HG02970 (cell line): ENCODE measurements around the gene MARK2.

ENCODE experiments used
- ATAC-seq: cut with Tn5 transposase; IDR thresholded peaks from one replicate; pipeline ENCODE4 v1.9.1; 2021; ENCODE audit warnings: mild to moderate bottlenecking, moderate library complexity, moderate number of reproducible peaks; ENCODE audit not compliant: unreplicated experiment, low FRiP score

The MARK2 gene

GRCh38 chr11:63906585-63906984 is 67.7 kb downstream of the MARK2 start:
- ATAC-seq, result no peak

- ATAC-seq, result no peak
Observed at GRCh38 chr11:63907063-63907462, 68.2 kb downstream of the MARK2 start.

DNA sequence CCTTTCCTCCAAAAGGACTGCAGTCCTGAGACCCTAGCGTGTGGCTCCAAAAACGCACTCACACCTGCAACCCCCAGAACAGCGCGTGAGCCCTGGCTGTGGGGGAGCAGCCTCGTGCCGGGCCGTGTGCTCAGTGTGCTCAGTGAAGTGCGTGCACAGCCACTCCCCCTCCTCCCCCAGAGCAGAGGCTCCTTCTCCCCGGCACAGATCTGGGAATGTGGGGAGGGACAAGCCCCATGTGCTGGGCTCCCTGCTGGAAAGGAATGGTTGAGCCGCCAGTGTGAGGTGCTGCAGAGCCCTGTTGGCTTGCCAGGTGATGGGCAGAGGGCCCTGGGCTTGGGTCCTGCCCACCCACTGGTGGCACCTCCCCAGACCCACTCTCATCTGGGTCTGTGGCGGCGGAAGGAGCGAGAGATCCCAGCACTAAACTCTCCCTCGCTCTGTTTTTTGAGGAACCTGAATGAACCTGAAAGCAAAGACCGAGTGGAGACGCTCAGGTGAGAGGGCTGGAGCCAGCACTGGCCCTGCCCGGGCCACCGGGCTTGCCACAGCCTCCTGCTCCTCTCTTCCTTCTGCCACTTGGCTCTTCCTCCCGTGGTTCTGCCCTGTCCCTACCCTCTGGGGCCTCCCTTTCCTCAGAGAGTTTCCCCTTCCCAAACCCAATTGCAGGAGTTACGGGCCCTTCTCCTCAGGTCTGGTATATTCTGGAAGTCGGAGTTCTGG is 69.1 kb downstream of the MARK2 start:
- ATAC-seq, result no peak

GRCh38 chr11:63908631-63909401 is 69.9 kb downstream of the MARK2 start:
- ATAC-seq, result no peak

DNA sequence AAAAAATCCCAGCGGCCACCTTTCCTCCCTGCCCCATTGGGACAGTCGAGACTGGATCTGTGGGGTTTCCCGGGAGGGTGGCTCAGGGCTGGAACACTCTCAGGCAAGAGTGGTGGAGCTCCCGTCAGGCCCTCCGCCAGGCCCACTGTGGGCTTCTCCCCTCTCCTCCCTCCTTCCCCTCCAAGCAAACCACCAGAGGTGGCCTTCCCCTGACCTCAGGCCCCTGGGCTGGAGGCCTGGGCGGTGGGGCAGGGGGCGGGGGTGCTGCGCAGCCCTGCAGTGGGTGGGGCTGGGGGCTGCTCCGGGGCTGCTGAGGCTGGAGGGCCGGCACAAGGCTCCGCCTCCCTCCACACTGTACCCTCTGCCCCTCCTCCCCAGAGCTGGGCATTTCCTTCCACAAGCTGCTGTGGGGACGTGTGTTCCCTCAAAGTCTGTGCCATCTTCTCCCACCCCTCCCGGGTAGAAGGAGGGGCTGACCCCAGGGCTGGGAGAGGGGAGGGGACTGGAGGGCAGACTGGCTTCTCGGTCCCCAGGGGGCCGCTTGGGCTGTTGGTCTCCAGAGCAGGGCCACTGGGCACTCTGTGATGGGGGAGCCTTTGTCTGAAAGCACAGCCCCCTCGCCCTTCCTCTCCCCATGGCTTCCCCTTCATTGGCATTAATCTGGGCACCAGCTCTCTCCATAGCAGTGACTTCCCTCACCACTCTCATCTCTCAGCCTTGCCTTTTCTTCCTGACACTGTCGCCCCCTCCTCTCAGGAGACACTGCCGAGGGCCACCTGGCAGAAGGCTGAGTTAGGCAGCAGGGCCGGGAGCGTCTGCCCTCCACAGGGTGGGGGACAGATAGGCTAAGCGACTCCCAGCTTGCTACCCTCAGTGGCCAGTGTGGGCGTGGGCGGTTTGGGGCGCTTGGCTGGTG is 70.9 kb downstream of the MARK2 start:
- ATAC-seq, result no peak

- no peak for ATAC-seq
Observed at GRCh38 chr11:63910675-63911074, 71.8 kb downstream of the MARK2 start.

GRCh38 chr11:63911440-63911839 is 72.5 kb downstream of the MARK2 start:
- no peak for ATAC-seq

GRCh38 chr11:63911876-63912275 is 73.0 kb downstream of the MARK2 start:
- no peak for ATAC-seq

DNA sequence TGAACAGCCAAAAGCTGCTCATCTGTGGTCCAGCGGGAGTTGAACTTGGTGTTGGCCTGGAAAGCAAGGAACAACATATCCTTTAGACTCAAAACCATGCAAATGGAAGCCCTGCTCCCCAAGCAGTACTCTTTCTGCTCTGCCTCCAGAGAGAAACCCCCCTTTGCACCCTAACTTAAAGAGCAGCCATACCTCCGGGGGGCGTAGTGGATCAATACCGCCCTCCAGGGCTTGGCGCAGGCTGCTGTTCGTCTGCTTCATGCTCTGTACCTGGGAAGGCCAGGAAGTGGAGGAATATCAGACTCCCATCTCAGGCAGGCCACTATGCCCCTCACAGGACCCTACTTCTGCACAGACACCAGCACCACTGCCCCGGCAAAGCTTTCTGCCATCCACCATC is 73.8 kb downstream of the MARK2 start:
- ATAC-seq, result no peak

- ATAC-seq, result no peak
Observed at GRCh38 chr11:63913866-63914830, 75.2 kb downstream of the MARK2 start.

DNA sequence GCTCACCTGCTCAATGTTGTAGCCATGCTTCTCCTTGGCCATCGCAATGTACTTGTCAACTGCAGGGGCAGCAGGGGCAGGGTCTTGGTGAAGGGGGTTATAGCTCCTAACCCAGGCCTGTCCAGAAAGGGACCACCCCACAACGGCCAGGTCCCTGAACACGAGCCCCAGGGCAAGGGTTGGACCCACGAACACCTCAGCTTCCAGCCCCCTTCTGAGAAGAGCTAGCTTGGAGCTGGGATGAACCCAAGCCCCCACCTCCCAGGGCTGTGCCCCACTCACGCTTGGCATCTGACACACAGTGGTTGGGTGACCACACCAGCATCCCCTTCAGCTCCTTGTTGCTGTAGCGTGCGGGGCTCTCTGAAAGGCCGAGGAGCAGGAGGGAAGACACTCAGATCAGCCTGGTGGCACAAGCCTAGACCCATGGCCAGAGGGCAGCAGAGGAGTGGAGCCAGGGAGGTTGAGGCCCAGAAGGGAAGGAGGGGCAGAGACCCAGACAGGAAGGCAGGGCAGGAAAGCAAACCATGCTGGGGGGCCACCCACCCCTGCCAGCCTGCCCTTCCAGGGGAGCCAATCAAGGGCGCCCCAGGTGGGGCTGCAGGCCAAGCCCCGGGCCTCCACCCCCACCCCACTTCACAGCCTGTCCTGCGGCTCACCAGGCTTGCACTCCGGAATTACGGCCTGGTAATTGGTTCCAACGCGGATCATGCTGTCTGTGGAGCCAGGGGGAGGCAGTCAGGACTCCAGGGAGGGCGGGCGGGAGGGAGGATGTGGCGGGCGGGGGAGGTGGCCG is 76.2 kb downstream of the MARK2 start:
- no peak for ATAC-seq

GRCh38 chr11:63915961-63916836 is 77.3 kb downstream of the MARK2 start:
- no peak for ATAC-seq

- ATAC-seq, result no peak
Observed at GRCh38 chr11:63916837-63917691, 78.2 kb downstream of the MARK2 start, which contains the start of gene RCOR2. TSS of gene RCOR2 (minus strand) at chr11:63917164. CDS start at chr11:63916456, 708 bp downstream.

DNA sequence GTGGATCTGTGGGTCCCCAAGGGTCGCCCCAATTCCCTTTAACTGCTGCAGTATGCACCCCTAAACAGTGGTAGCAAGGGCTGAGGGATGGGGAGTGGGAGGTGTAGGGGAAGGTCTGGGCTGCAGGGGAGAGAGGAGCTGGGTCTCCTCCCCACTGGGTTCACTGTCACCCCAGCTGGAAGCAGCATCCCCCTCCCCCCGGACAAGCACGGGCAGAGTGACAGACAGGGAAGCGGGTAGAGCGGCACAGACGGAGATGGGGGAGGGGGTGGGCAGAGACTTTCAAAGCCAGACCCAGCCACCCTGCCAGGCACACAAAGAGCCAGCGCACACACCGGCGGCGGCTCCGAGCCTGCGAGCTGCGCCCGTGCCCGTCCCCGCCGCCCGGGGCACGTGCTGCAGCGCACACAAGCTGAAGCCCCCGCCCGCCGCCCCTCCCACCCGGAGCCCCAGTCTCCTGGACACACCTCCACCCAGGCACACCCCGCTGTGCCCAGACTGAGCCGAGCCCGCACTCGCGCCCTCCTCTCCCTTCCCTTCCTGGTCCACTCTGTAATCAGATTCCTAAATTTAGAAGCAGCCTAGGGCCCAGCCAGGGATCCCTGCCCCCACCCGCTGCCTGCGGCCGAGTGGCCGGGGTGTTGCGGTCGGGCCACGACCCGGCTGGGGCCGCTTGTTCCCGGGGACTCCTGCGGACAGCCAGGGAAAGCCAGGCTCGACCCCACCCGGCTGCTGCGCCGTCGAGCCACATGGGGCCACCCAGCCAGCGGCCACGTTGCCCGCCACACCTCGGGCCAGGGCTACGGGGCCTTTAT is 79.0 kb downstream of the MARK2 start:
- no peak for ATAC-seq

DNA sequence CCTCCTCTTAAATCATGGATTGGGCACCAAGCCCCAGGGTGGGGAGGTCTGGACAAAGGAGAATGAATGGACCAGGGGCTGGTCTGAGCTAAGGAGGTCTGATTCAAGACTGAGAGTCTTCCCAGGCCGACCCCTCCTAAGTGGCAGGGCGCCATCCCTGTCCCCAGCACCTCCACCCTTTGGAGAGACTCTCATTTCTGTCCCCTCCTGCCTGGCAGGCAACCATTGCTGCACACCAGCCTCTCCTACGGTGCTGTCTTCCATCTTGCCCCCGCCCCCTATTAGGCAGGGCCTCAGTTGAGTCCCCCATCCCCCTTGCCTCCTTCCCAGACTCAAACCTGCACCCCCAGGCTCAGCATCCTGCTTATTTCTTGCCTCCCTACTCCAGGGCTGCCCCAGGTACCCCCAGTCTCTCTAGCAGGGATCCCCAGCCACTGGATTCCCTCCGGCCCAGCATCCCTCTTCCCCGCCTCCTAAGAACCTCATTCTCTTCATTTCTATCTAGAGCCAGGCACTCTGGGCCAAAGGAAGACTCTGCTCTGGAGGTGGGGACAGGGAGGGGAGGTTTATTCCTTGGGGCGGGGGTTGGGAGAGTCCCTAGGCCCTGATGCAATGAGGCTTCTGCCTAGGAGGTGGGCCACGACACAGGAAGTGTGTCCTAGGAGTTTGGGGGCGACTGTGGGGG is 79.7 kb downstream of the MARK2 start:
- no peak for ATAC-seq
